Left lobe of liver (tissue), 2 donors: Measurements from ENCODE around the gene STARD8. TPM values are rescaled to one million over a fixed set of nuclear protein-coding genes. Genes with fewer than 3 reads are reported as not detected.
"Not testable (repeated sequence)": the region's sequence is repeated elsewhere in the genome, so short reads cannot be mapped to it uniquely, and the experiment has no call there.

Experiments
- ATAC-seq: fragments of 200-7000 bp; cut with Tn5 transposase; one replicate; pipeline ENCODE4 v1.9.1; 2020; ENCODE audit warnings: mild to moderate bottlenecking, moderate library complexity
- DNase-seq: peaks from one replicate; pipeline ENCODE4 v3.0.0-alpha.2; 2020; ENCODE audit warnings: low spot score
- total RNA-seq: library from RNA; stranded (reverse); gene quantifications from one replicate; pipeline ENCODE4 v1.2.1, GENCODE V29; 2021
- donor health status: DM: no; HTN: no; CAD: no; lungs with moderate emphysema.
- donor health status: DM: no; HTN: yes; CAD: no.

The STARD8 gene
- total RNA-seq, 1 donor from 2014 or later: 10.6 TPM

- DNase-seq: no peak
- no peak for ATAC-seq
These were observed 87.8 kb downstream of the STARD8 start for GRCh38 chrX:68735266-68735665.

- DNase-seq, ATAC-seq: not testable (repeated sequence)
These were observed 94.4 kb downstream of the STARD8 start for GRCh38 chrX:68741864-68742263.

DNA sequence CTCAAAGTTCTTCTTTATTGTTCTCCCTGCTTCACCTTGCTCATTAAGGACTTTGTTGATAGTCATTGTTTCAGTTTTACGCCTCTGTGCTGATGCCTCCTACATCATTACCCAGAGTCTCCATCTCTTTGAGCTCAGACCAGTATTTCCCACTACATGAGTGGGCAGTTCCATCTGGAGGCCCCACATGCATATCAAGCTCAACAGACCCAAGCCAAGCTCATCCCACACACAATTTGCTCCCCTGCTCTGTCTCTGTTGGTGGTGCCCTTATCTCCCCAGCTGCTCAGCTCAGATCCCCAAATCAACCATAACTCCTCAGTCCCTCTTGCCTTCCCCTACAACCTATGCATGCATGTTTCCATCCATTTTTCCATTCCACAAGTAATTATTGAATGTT is 96.3 kb downstream of the STARD8 start:
- ATAC-seq (no peak), DNase-seq (no peak)

GRCh38 chrX:68746988-68747387 is 99.5 kb downstream of the STARD8 start:
- no peak for DNase-seq
- no peak for ATAC-seq

DNA sequence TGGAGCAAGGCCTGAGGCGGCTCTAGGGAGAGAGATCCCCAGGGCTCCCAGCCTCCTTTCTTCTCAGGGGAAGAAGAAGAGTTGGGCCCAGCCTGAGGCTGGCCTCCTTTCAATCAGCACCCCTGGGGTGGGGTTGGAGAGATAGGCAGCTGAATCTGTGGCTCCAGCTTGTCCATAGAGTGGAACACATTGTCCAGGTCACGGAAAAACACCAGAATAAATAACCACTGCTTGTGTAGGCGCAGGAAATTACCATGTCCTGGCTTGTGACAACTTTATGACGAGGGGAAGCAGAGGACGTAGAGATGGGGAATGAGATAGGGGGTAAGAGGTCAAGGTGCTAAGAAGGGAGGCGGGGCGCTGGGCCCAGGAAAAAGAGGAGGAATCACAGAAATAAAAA is 100.6 kb downstream of the STARD8 start:
- no peak for ATAC-seq
- no peak for DNase-seq

DNA sequence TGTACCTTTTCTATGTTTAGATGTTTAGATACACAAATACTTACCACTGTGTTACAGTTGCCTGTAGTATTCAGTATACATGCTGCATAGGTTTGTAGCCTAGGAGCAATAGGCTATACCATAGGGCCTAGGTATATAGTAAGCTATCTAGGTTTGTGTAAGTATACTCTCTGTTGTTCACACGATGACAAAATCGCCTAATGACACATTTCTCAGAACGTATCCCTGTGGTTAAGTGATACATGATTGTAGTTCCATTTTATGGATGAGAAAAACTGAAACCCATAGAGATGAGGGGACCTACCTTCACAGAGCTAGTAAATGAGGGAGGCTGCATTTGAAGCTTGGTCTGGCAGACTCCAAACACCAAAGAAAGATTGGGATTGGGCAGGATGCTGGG is 102.0 kb downstream of the STARD8 start:
- no peak for DNase-seq
- ATAC-seq: no peak

GRCh38 chrX:68750316-68750715 is 102.8 kb downstream of the STARD8 start:
- no peak for DNase-seq
- no peak for ATAC-seq

GRCh38 chrX:68751372-68751771 is 103.9 kb downstream of the STARD8 start:
- DNase-seq (no peak), ATAC-seq (no peak)

- DNase-seq (no peak), ATAC-seq (no peak)
These were observed 105.8 kb downstream of the STARD8 start for GRCh38 chrX:68753218-68753617.

- no peak for ATAC-seq
- DNase-seq: no peak
These were observed 106.9 kb downstream of the STARD8 start for GRCh38 chrX:68754406-68754805.

DNA sequence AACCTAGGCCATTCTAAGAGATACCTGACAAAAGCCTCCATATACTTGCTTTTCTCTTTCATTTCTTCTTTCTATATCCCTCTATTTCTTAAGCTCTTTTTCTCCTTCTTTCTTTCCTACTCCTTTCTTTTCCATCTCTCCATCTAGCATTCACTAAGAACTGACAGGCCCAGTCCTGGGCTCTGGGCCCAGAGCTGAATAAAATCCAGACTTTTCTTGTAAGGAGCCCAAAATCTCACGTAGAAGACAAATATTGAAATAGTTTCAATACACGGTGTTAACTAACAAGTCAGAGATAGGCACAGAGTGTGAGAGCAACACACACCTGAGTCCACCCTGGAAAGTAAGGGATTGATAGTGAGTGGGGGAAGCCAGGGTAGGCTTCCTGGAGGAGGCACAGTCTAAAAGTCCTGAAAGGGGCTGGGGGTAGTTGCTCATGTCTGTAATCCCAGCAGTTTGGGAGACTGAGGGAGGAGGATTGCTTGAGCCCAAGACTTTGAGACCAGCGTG is 108.2 kb downstream of the STARD8 start:
- DNase-seq: no peak
- ATAC-seq: no peak

GRCh38 chrX:68757331-68757730 is 109.9 kb downstream of the STARD8 start:
- DNase-seq: no peak
- no peak for ATAC-seq

- ATAC-seq (no peak), DNase-seq (no peak)
These were observed 110.3 kb downstream of the STARD8 start for GRCh38 chrX:68757731-68758130.

- ATAC-seq (no peak), DNase-seq (no peak)
These were observed 111.2 kb downstream of the STARD8 start for GRCh38 chrX:68758671-68759070.

GRCh38 chrX:68761086-68761485 is 113.6 kb downstream of the STARD8 start:
- DNase-seq: no peak

DNA sequence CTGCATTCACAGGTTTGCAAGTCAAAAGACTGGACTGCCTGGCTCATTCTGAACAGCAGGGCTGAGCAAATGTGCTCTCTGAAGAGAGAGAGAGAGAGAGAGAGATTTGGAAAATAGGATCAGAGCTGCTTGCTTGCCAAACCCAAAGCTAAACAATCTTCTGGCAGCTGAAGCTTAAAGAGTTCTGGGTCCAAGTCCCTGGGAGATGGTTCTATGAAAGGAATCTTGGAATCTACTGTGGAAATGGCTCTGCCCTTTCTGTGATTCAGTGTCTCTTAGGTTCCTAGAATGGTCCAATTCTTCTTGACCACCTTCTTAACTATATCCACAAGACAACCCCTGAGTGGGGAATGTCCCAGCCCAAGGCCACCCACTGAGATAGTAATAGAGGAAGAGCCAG is 115.3 kb downstream of the STARD8 start:
- no peak for DNase-seq
- ATAC-seq: no peak

More at GRCh38 chrX:68761086-68761485, 113.6 kb downstream of the STARD8 start:
- no peak for ATAC-seq

DNA sequence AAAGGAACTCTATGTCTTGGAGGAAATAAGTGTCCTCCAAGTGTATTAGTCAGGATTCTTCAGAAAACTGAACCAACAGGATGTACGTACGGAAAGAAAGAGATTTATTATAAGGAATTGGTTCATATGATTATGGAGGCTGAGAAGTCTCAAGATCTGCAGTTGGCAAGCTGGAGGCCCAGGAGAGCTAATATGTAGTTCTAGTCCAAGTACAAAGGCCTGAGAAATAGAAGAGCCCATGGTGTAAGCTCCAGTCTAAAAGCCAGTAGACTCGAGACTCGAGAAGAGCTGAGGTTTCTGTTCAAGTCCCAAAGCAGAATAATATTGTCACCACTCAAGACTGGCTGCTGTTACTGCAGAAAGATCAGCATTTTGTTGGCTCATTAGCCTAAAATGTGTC is 116.0 kb downstream of the STARD8 start:
- ATAC-seq (no peak), DNase-seq (no peak)

Other genes with a start within 250 kb of the STARD8 start
- 1.6 TPM for gene OPHN1, start 214.2 kb upstream of the STARD8 start, total RNA-seq
- 34.0 TPM for gene YIPF6, start 148.6 kb upstream of the STARD8 start, total RNA-seq
- 10.8 TPM for gene EFNB1, start 181.4 kb downstream of the STARD8 start, total RNA-seq